SK-MEL-5 (cell line): Measurements from ENCODE around the gene PCNT. TPM values are rescaled to one million over a fixed set of nuclear protein-coding genes. Genes with fewer than 3 reads are reported as not detected.

Experiments used
- DNase-seq: peaks from one replicate; pipeline ENCODE4 v3.0.0-alpha.2; 2016; ENCODE audit warnings: low read depth, low spot score
- in situ Hi-C: cut with HindIII; loops from 2 replicates; pipeline ENCODE4 v1.10.0; 2016; ENCODE audit warnings: low sequenced_read_pairs, high pct_unique_total_duplicates, low pct_unique_long_range_greater_than_20kb
- total RNA-seq: library from RNA; depleted of rRNA; stranded (reverse); fragments of >200 nt; shearing (Covaris generic); gene quantifications from 2 replicates; pipeline ENCODE4 v1.2.3, GENCODE V29; 2014; rRNA removed

PCNT gene
- total RNA-seq, 1 experiment from 2014 or later = 8.8 TPM

- no peak for DNase-seq
- in situ Hi-C loops = no loop called here
These were observed 168.9 kb downstream of the PCNT start for GRCh38 chr21:46492851-46493250.

- in situ Hi-C loops = no loop called here
- DNase-seq = no peak
These were observed 169.9 kb downstream of the PCNT start for GRCh38 chr21:46493828-46494227.

Other genes starting within 250 kb of the PCNT start
- 21.3 and 24.0 TPM in 2 replicates for gene COL6A2, start 226.0 kb upstream of the PCNT start, total RNA-seq
- 0.11 TPM in 1 of 2 replicates, not detected in the other for gene FTCD, start 168.6 kb upstream of the PCNT start, total RNA-seq
- 4.3 and 6.4 TPM in 2 replicates for gene SPATC1L, start 139.7 kb upstream of the PCNT start, total RNA-seq
- gene LSS, start 95.4 kb upstream of the PCNT start, total RNA-seq = 15.6 and 19.3 TPM in 2 replicates
- 49.1 and 57.4 TPM in 2 replicates for gene MCM3AP, start 38.5 kb upstream of the PCNT start, total RNA-seq
- gene YBEY, start 37.8 kb upstream of the PCNT start, total RNA-seq = 24.3 and 24.6 TPM in 2 replicates
- 2.4 and 2.5 TPM in 2 replicates for gene C21orf58, start 286 bp upstream of the PCNT start, total RNA-seq
- gene DIP2A, start 134.7 kb downstream of the PCNT start, total RNA-seq = 8.7 and 9.8 TPM in 2 replicates